Vagina (tissue), 2 donors: Measurements from ENCODE around the gene RELCH.

Experiments used
- POLR2A ChIP-seq, 2 donors: fragments of 450-650 bp; IDR thresholded peaks; one replicate each; pipeline ENCODE4 v1.6.1; 2017; ENCODE audit warnings: antibody characterized with exemption in 2 of 2, mild to moderate bottlenecking in 2 of 2, moderate library complexity in 2 of 2
- POLR2AphosphoS5 ChIP-seq, 2 donors: sonication (generic); formaldehyde crosslinking; IDR thresholded peaks; one replicate each; pipeline ENCODE4 v1.9.0; 2017; ENCODE audit warnings: antibody characterized with exemption in 2 of 2, mild to moderate bottlenecking in 2 of 2, low read depth in 1 of 2; ENCODE audit not compliant: insufficient read depth in 1 of 2
- TF ChIP-seq, protein P1 (sequence below), 3 experiments: fragments of 450-650 bp in 2 of 3; fragments of 200-600 bp in 1 of 3; sonication (generic) in 1 of 3; IDR thresholded peaks; one replicate each; pipeline ENCODE4 v1.5.1; 2017 to 2019; ENCODE audit warnings: antibody characterized with exemption in 3 of 3, mild to moderate bottlenecking in 2 of 3, moderate library complexity in 2 of 3

DNA sequence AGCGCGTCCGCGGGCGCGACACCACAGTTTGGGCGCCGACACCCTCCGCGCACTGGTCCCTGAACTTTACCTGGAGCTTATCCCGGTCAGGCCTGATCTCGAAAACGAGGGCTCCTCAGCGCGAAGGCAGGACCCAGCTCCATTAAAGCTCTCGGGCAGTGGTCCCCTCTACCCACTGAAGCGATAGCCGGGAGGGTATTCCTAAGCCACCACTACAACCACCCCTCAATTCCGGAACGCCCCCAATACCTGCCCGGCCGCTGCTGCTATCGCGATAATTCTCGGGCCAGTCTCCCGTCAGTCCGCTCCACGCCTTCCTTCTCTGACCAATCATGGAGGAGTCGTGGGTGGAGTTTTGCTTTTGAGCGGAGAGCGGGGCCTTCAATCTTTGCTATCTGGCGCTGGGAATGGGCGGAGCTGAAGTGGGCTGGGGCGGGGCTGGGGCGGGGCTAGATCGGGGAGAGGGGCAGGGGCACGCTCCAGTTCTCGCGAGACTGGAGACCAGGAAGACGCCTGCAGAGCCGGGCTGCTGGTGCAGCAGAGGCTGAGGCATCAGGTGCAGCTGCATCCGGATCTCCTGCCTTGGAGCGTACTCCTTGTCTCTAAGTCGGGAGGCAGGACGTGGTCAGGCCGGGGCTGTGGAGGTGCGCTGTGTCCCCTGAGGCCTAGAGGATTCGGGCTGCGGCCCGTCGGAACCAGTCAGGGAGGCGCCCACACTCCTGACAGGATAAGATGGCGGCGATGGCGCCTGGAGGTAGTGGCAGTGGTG, at the start of gene RELCH, which contains the start of gene PIGN:
- TF ChIP-seq, protein P1, sequence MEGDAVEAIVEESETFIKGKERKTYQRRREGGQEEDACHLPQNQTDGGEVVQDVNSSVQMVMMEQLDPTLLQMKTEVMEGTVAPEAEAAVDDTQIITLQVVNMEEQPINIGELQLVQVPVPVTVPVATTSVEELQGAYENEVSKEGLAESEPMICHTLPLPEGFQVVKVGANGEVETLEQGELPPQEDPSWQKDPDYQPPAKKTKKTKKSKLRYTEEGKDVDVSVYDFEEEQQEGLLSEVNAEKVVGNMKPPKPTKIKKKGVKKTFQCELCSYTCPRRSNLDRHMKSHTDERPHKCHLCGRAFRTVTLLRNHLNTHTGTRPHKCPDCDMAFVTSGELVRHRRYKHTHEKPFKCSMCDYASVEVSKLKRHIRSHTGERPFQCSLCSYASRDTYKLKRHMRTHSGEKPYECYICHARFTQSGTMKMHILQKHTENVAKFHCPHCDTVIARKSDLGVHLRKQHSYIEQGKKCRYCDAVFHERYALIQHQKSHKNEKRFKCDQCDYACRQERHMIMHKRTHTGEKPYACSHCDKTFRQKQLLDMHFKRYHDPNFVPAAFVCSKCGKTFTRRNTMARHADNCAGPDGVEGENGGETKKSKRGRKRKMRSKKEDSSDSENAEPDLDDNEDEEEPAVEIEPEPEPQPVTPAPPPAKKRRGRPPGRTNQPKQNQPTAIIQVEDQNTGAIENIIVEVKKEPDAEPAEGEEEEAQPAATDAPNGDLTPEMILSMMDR (IDR thresholded peaks at IDR 0.05): no peak
- TF ChIP-seq POLR2A (IDR thresholded peaks at IDR 0.05): peak in 1 of 2 donors; percentile 65
- TF ChIP-seq POLR2AphosphoS5 (IDR thresholded peaks at IDR 0.05; ENCODE audit: insufficient read depth in 1 of 2, low read depth in 1 of 2): peak in 1 of 2 donors; percentile 86
